GM19324 (cell line): ENCODE data around the gene OR51E1.

Experiments used
- ATAC-seq: cut with Tn5 transposase; IDR thresholded peaks from one replicate; pipeline ENCODE4 v1.9.1; 2021; ENCODE audit warnings: mild to moderate bottlenecking, moderate library complexity; ENCODE audit not compliant: unreplicated experiment, low FRiP score

Gene OR51E1

GRCh38 chr11:4643682-4644081 lies at the start of gene OR51E1:
TSS of gene OR51E1 (plus strand) at chr11:4643982. CDS start at chr11:4652527, 8,545 bp downstream.
- ATAC-seq = no peak

GRCh38 chr11:4605057-4605456 lies 38.7 kb upstream of the OR51E1 start:
- no peak for ATAC-seq

GRCh38 chr11:4606231-4607015 lies 37.4 kb upstream of the OR51E1 start:
- ATAC-seq = no peak

- no peak for ATAC-seq
Measured at GRCh38 chr11:4607096-4607495, 36.7 kb upstream of the OR51E1 start.

GRCh38 chr11:4607781-4608666 lies 35.8 kb upstream of the OR51E1 start, which contains the start of gene TRIM68:
TSS of gene TRIM68 (minus strand) at chr11:4608231. CDS start at chr11:4605504, 2,727 bp downstream.
- ATAC-seq = peak; percentile 100

GRCh38 chr11:4610258-4610935 lies 33.4 kb upstream of the OR51E1 start:
- ATAC-seq = no peak

GRCh38 chr11:4611986-4612385 lies 31.8 kb upstream of the OR51E1 start:
- no peak for ATAC-seq

- ATAC-seq = no peak
Measured at GRCh38 chr11:4615856-4616444, 27.8 kb upstream of the OR51E1 start.

GRCh38 chr11:4619514-4619913 lies 24.3 kb upstream of the OR51E1 start:
- ATAC-seq = no peak

GRCh38 chr11:4626207-4627099 lies 17.3 kb upstream of the OR51E1 start:
- ATAC-seq = no peak

- ATAC-seq = no peak
Measured at GRCh38 chr11:4636136-4636535, 7.6 kb upstream of the OR51E1 start.

GRCh38 chr11:4636962-4637661 lies 6.7 kb upstream of the OR51E1 start, which contains the start of gene OR51D1:
TSS of gene OR51D1 (plus strand) at chr11:4637477. CDS start at chr11:4639791, 2,314 bp downstream.
- ATAC-seq = peak; percentile 88

- no peak for ATAC-seq
Measured at GRCh38 chr11:4637662-4638047, 6.1 kb upstream of the OR51E1 start.

- ATAC-seq = no peak
Measured at GRCh38 chr11:4639931-4640330, 3.9 kb upstream of the OR51E1 start.

- no peak for ATAC-seq
Measured at GRCh38 chr11:4641501-4641900, 2.3 kb upstream of the OR51E1 start.

- no peak for ATAC-seq
Measured at GRCh38 chr11:4642043-4642442, 1.7 kb upstream of the OR51E1 start.

GRCh38 chr11:4643076-4643475 lies 706 bp upstream of the OR51E1 start:
- no peak for ATAC-seq

GRCh38 chr11:4644233-4644632 lies 451 bp downstream of the OR51E1 start:
- no peak for ATAC-seq

GRCh38 chr11:4645974-4646373 lies 2.2 kb downstream of the OR51E1 start:
- ATAC-seq = no peak
